ENCODE results near the gene MYH10.

GRCh38 chr17:8426094-8426720 is 204.3 kb downstream of the MYH10 start:
- TF ChIP-seq, protein P1, sequence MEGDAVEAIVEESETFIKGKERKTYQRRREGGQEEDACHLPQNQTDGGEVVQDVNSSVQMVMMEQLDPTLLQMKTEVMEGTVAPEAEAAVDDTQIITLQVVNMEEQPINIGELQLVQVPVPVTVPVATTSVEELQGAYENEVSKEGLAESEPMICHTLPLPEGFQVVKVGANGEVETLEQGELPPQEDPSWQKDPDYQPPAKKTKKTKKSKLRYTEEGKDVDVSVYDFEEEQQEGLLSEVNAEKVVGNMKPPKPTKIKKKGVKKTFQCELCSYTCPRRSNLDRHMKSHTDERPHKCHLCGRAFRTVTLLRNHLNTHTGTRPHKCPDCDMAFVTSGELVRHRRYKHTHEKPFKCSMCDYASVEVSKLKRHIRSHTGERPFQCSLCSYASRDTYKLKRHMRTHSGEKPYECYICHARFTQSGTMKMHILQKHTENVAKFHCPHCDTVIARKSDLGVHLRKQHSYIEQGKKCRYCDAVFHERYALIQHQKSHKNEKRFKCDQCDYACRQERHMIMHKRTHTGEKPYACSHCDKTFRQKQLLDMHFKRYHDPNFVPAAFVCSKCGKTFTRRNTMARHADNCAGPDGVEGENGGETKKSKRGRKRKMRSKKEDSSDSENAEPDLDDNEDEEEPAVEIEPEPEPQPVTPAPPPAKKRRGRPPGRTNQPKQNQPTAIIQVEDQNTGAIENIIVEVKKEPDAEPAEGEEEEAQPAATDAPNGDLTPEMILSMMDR (IDR thresholded peaks at IDR 0.05; ENCODE audit: borderline replicate concordance, extremely low read depth, low read length, poor library complexity, severe bottlenecking) = no peak
- no peak for TF ChIP-seq EZH2 (IDR thresholded peaks at IDR 0.05; ENCODE audit: borderline replicate concordance, low read depth, low read length, severe bottlenecking)

Data from DND-41 (cell line).